Mesendoderm (in vitro differentiated cells): Measurements from ENCODE around the gene FBXL17.
A peak's percentile ranks its signal among the peaks of the same experiment; 100 is the strongest.

ENCODE experiments used
- DNase-seq: peaks from one replicate; pipeline ENCODE4 v3.0.0; 2013
- H2AK5ac ChIP-seq: 2 replicates; pipeline ENCODE4 v1.6.1; 2013; ENCODE audit warnings: low read length, inconsistent platforms
- H2BK120ac ChIP-seq: 2 replicates; pipeline ENCODE4 v1.6.1; 2013; ENCODE audit warnings: low read depth, mild to moderate bottlenecking, low read length, moderate library complexity, mixed read lengths
- H2BK15ac ChIP-seq: replicated peaks from 2 replicates; pipeline ENCODE4 v1.6.1; 2013; ENCODE audit warnings: low read depth, mild to moderate bottlenecking, moderate library complexity
- H2BK5ac ChIP-seq: 2 replicates; pipeline ENCODE4 v1.6.1; 2013; ENCODE audit warnings: low read length, inconsistent platforms
- H3K18ac ChIP-seq: 2 replicates; pipeline ENCODE4 v1.6.1; 2013; ENCODE audit warnings: mild to moderate bottlenecking, low read length, mixed read lengths
- H3K23ac ChIP-seq: one replicate; pipeline ENCODE4 v1.6.1; 2013; ENCODE audit warnings: low read length
- H3K27ac ChIP-seq: 2 replicates; pipeline ENCODE4 v1.5.1; 2013; ENCODE audit warnings: low read depth, mild to moderate bottlenecking, inconsistent platforms, low read length, moderate library complexity
- H3K27me3 ChIP-seq: 2 replicates; pipeline ENCODE4 v1.6.1; 2013; ENCODE audit warnings: low read length, control low read depth, mild to moderate bottlenecking, inconsistent platforms; ENCODE audit not compliant: insufficient read depth, poor library complexity
- H3K36me3 ChIP-seq: 2 replicates; pipeline ENCODE4 v1.6.1; 2013; ENCODE audit warnings: low read length, inconsistent platforms; ENCODE audit not compliant: control insufficient read depth, insufficient read depth
- H3K4ac ChIP-seq: one replicate; pipeline ENCODE4 v1.6.1; 2013; ENCODE audit warnings: low read depth, mild to moderate bottlenecking, low read length, moderate library complexity
- H3K4me1 ChIP-seq: 2 replicates; pipeline ENCODE4 v1.6.1; 2013; ENCODE audit warnings: low read depth, low read length, inconsistent platforms; ENCODE audit not compliant: control insufficient read depth
- H3K4me2 ChIP-seq: 2 replicates; pipeline ENCODE4 v1.6.1; 2013; ENCODE audit warnings: low read length
- H3K4me3 ChIP-seq: 2 replicates; pipeline ENCODE4 v1.5.1; 2013; ENCODE audit warnings: mild to moderate bottlenecking, low read length
- H3K56ac ChIP-seq: one replicate; pipeline ENCODE4 v1.6.1; 2013; ENCODE audit warnings: low read length
- H3K79me1 ChIP-seq: 2 replicates; pipeline ENCODE4 v1.6.1; 2013; ENCODE audit warnings: low read length, inconsistent platforms
- H3K79me2 ChIP-seq: 2 replicates; pipeline ENCODE4 v1.6.1; 2013; ENCODE audit warnings: mild to moderate bottlenecking, low read length; ENCODE audit not compliant: control insufficient read depth, insufficient read depth
- H3K9ac ChIP-seq: 2 replicates; pipeline ENCODE4 v1.6.1; 2013; ENCODE audit warnings: low read length, inconsistent platforms
- H4K5ac ChIP-seq: one replicate; pipeline ENCODE4 v1.6.1; 2013; ENCODE audit warnings: low read length
- H4K8ac ChIP-seq: one replicate; pipeline ENCODE4 v1.6.1; 2013; ENCODE audit warnings: low read depth, mild to moderate bottlenecking, control low read depth, low read length, moderate library complexity
- WGBS: extraction: QIAGEN DNeasy Blood & Tissue Kit; methylation state at CpG from one replicate; pipeline ENCODE4 v1.1.7; 2013; ENCODE audit warnings: low lambda C conversion rate, missing lambda C conversion rate; ENCODE audit not compliant: insufficient coverage; ENCODE audit errors: extremely low coverage; 5-methylcytosine and 5-hydroxymethylcytosine counted together

The FBXL17 gene

DNA sequence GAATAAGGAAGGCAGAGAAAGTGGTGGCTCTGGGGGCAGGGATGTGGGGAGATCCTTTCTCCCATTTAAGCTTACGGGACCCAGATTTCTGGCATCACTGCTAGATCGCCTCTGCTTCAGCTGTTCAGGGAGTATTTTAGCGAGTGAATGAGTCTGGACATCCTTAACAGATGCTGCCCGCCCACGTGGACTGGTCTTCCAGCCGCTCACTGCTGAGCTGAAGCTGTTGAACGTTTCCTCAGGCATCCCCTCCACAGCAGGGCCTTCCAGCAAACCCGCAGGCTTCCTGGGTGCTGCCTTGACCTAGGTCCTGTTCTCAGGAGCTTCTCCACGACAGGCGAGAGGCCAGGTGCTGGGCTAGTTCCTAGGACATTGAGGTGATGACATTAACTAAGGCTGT is 566.8 kb downstream of the FBXL17 start:
- H3K27ac ChIP-seq = no peak overlapping the region
- no peak for DNase-seq

DNA sequence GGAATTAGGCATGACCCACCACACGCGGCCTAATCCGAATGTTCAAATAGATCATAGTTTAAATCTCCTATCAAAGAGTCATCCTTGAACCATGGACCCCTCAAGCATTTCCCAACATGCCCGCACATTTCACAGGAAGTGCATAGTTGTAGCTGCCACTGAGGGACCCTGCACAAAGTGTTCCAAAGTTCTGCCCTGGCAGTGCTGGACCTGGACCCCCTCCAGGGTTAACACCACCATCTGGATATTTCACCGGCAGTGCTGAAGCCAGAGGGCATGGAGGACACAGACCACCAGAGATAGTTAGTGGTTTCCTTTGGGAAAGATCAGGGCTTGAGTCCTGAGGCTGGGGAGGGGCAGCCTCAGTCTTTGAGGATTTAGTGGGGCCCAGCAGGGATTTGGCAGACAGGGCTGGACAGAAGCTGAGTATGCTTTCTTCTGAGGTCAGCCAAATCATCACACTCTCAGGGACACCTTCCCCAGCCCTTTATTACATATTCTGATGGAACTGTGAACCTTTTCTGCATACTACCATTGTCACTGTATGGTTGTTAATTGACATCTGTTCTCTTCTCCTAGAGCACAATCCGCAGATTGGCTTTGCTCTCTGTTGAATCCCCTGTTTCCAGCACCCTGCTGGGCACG is 567.6 kb downstream of the FBXL17 start:
- H3K27ac ChIP-seq = no peak overlapping the region
- peak; percentile 35 for DNase-seq
- H3K36me3 ChIP-seq = no peaks in the 10 kb centered on the region
- no CpG with 5 or more reads among the region's 7 CpGs for WGBS
- no peak overlapping the region for H3K4ac ChIP-seq
- H4K5ac ChIP-seq = no peak overlapping the region
- no peaks in the 10 kb centered on the region for H3K79me1 ChIP-seq
- H2BK15ac ChIP-seq = no peak overlapping the region
- no peaks in the 10 kb centered on the region for H3K4me1 ChIP-seq
- no peak overlapping the region for H3K9ac ChIP-seq
- no peak overlapping the region for H2BK120ac ChIP-seq
- no peak overlapping the region for H3K4me2 ChIP-seq
- no peak overlapping the region for H2BK5ac ChIP-seq
- H3K27me3 ChIP-seq = no peaks in the 10 kb centered on the region
- H3K79me2 ChIP-seq = no peaks in the 10 kb centered on the region
- H3K56ac ChIP-seq = no peak overlapping the region
- no peak overlapping the region for H3K18ac ChIP-seq
- no peak overlapping the region for H3K4me3 ChIP-seq
- no peak overlapping the region for H3K23ac ChIP-seq
- no peak overlapping the region for H4K8ac ChIP-seq
- no peak overlapping the region for H2AK5ac ChIP-seq

More for the DNA sequence above, 566.8 kb downstream of the FBXL17 start:
- Histone ChIP-seq H3K36me3 (no peaks in the 10 kb centered on the region), H4K8ac (no peak overlapping the region), H2BK5ac (no peak overlapping the region), H3K23ac (no peak overlapping the region), H3K9ac (no peak overlapping the region), H3K79me2 (no peaks in the 10 kb centered on the region), H3K4ac (no peak overlapping the region), H3K4me2 (no peak overlapping the region), H3K56ac (no peak overlapping the region), H3K4me3 (no peak overlapping the region), H2AK5ac (no peak overlapping the region), H3K79me1 (no peaks in the 10 kb centered on the region), H4K5ac (no peak overlapping the region), H2BK120ac (no peak overlapping the region), H2BK15ac (no peak overlapping the region), H3K18ac (no peak overlapping the region), H3K27me3 (no peaks in the 10 kb centered on the region), H3K4me1 (no peaks in the 10 kb centered on the region)
- no CpG with 5 or more reads among the region's 10 CpGs for WGBS

DNA sequence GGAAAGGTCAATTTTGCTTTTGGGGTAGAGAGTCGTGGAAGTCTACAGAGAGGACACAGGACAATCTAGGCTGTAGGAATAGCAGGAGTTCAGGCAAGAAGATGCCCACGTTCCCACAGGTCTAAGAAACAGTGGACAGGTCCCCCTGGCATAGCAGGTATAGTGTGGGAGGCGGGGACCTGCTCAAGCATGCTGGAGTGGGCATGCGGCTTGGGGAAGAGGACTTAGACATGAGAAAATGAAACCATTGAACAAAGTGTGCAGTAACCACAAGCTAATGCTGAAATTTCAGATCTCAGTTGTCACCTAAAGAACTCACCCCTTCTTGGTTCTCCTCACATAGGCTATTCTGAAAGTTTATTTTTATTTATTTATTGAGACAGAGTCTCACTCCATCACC is 568.3 kb downstream of the FBXL17 start:
- H2BK15ac ChIP-seq = no peak overlapping the region
- H3K4ac ChIP-seq = no peak overlapping the region
- peaks cover under 1% of the 10 kb centered on the region for H3K4me1 ChIP-seq
- no peak overlapping the region for H2AK5ac ChIP-seq
- H3K4me2 ChIP-seq = no peak overlapping the region
- no peaks in the 10 kb centered on the region for H3K36me3 ChIP-seq
- H3K4me3 ChIP-seq = no peak overlapping the region
- no peaks in the 10 kb centered on the region for H3K79me2 ChIP-seq
- no peak overlapping the region for H2BK120ac ChIP-seq
- H3K56ac ChIP-seq = no peak overlapping the region
- no peak overlapping the region for H4K5ac ChIP-seq
- H2BK5ac ChIP-seq = no peak overlapping the region
- no CpG with 5 or more reads among the region's 4 CpGs for WGBS
- H3K23ac ChIP-seq = no peak overlapping the region
- no peak overlapping the region for H3K9ac ChIP-seq
- H4K8ac ChIP-seq = no peak overlapping the region
- no peak overlapping the region for H3K18ac ChIP-seq
- no peak for DNase-seq
- H3K27me3 ChIP-seq = no peaks in the 10 kb centered on the region
- H3K27ac ChIP-seq = no peak overlapping the region
- H3K79me1 ChIP-seq = no peaks in the 10 kb centered on the region

DNA sequence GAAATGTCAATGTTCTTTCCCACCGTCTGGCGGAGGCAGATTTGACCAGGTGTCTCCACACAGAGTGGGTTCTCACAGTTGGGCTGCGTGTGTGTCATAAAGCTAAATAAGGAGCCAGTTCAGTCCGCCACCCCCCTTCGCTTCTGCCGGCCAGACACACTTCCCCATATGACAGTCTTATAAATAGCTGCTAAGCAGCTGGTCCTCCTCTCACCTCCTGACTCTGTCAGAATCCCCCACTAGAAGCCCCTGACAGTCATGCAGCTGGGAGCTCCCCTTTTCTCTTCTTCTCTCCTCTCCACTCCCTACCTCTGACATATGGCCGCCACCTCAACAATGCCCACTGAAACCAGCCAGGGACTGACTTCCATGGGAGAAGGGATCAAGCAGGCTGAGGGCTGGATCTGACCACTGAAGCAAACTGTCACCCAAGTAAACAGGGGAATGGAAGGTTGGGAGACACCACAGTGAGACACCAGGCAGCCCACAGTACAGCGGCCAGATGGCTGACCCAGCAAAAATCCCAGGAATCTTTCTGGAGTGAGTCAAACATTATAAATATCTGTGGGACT is 569.2 kb downstream of the FBXL17 start:
- Histone ChIP-seq H3K4me1 (peaks cover 5% of the 10 kb centered on the region), H3K23ac (no peak overlapping the region), H3K79me1 (no peaks in the 10 kb centered on the region), H2BK5ac (no peak overlapping the region), H3K18ac (no peak overlapping the region), H3K4ac (no peak overlapping the region), H3K4me3 (no peak overlapping the region), H2AK5ac (no peak overlapping the region), H3K27me3 (no peaks in the 10 kb centered on the region), H4K5ac (no peak overlapping the region), H3K36me3 (no peaks in the 10 kb centered on the region), H3K27ac (no peak overlapping the region), H2BK120ac (no peak overlapping the region), H4K8ac (peak overlapping the region; percentile 8), H3K9ac (no peak overlapping the region), H3K79me2 (no peaks in the 10 kb centered on the region), H3K56ac (no peak overlapping the region), H2BK15ac (no peak overlapping the region), H3K4me2 (no peak overlapping the region)
- WGBS = no CpG with 5 or more reads among the region's 8 CpGs
- DNase-seq = no peak

DNA sequence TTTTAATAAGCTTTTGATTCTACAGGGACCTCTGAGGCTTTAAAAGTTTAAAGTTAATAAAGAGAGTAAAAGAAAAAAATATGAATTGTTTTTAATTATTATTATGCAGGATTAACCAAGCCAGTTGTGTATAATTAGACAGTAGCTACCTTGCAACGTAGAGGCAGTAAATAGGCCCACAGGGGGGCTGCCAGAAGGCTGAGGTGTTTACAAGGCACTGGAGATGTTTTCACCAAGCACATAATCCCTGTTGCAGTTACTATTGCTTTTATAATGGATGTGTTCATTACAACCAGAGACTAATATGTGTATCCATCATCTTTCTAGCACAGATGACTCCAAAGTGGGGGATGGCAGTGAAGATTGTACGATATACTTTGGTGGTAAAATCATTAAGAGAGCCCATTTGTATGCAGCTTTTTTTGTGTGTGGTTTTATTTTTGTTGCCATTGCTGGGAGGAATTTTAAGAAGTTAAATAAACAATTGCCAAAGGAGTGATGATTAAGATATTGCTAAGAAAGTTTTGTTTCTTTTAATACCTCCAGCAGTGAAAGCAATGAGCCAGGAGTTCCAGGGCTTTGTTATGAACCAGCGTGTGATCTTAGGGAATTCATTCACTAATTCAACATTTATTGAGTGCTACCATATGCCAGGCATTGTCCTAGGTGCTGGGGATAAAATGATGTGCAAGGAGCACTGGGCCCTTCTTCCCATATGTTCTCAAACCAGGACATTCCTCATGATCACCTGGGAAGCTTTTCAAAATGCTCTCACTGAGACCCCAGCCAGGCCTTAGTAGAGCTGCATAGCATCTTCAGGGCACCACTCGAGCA is 572.5 kb downstream of the FBXL17 start:
- Histone ChIP-seq H3K79me1 (no peaks in the 10 kb centered on the region), H2BK5ac (no peak overlapping the region), H2BK120ac (no peak overlapping the region), H3K4ac (no peak overlapping the region), H3K18ac (no peak overlapping the region), H3K4me3 (no peak overlapping the region), H3K27ac (no peak overlapping the region), H3K4me1 (peaks cover 7% of the 10 kb centered on the region), H3K27me3 (no peaks in the 10 kb centered on the region), H3K56ac (no peak overlapping the region), H3K9ac (no peak overlapping the region), H3K79me2 (no peaks in the 10 kb centered on the region), H3K36me3 (no peaks in the 10 kb centered on the region), H4K8ac (no peak overlapping the region), H2BK15ac (no peak overlapping the region), H3K23ac (no peak overlapping the region), H2AK5ac (no peak overlapping the region), H3K4me2 (no peak overlapping the region), H4K5ac (no peak overlapping the region)
- no CpG with 5 or more reads among the region's 4 CpGs for WGBS
- DNase-seq = no peak
